ENCODE data around the gene ARRDC2.
"Not testable (repeated sequence)": the region's sequence is repeated elsewhere in the genome, so short reads cannot be mapped to it uniquely, and the experiment has no call there.

The ARRDC2 gene
- 149 to 312 reads per million in 2 donors for total RNA-seq

- peak; percentile 75 to 95 (median 79) for DNase-seq
Observed at GRCh38 chr19:18007917-18008673, at the start of gene ARRDC2. Gene ARRDC2, plus strand, starts transcription at chr19:18008170. Its CDS starts 141 bp downstream, at chr19:18008311.

- no peak for DNase-seq
Observed at GRCh38 chr19:17963936-17964691, 43.9 kb upstream of the ARRDC2 start.

GRCh38 chr19:17965370-17966128 is 42.4 kb upstream of the ARRDC2 start:
- no peak for DNase-seq

GRCh38 chr19:17966129-17966483 is 41.9 kb upstream of the ARRDC2 start:
- no peak for DNase-seq

GRCh38 chr19:17966550-17967256 is 41.3 kb upstream of the ARRDC2 start, which contains the start of gene KCNN1:
Gene KCNN1, plus strand, starts transcription at chr19:17967107. Its CDS starts 6,782 bp downstream, at chr19:17973889.
- DNase-seq: no peak

GRCh38 chr19:17967257-17968051 is 40.5 kb upstream of the ARRDC2 start:
- DNase-seq: no peak

- no peak for DNase-seq
Observed at GRCh38 chr19:17968362-17968761, 39.6 kb upstream of the ARRDC2 start.

- no peak for DNase-seq
Observed at GRCh38 chr19:17969096-17969792, 38.7 kb upstream of the ARRDC2 start.

GRCh38 chr19:17972230-17972629 is 35.7 kb upstream of the ARRDC2 start:
- no peak for DNase-seq

- no peak for DNase-seq
Observed at GRCh38 chr19:17973759-17974158, 34.2 kb upstream of the ARRDC2 start.

GRCh38 chr19:17974551-17974950 is 33.4 kb upstream of the ARRDC2 start:
- DNase-seq: no peak

- no peak for DNase-seq
Observed at GRCh38 chr19:17975032-17975431, 32.9 kb upstream of the ARRDC2 start.

- no peak for DNase-seq
Observed at GRCh38 chr19:17977021-17977420, 30.9 kb upstream of the ARRDC2 start.

GRCh38 chr19:17977488-17977887 is 30.5 kb upstream of the ARRDC2 start:
- DNase-seq: no peak

- no peak for DNase-seq
Observed at GRCh38 chr19:17981611-17982010, 26.4 kb upstream of the ARRDC2 start.

GRCh38 chr19:17982430-17982829 is 25.5 kb upstream of the ARRDC2 start:
- DNase-seq: no peak

- no peak for DNase-seq
Observed at GRCh38 chr19:17985037-17985818, 22.7 kb upstream of the ARRDC2 start.

- DNase-seq: not testable (repeated sequence)
Observed at GRCh38 chr19:17986569-17986968, 21.4 kb upstream of the ARRDC2 start.

- DNase-seq: no peak
Observed at GRCh38 chr19:17988161-17988560, 19.8 kb upstream of the ARRDC2 start.

- no peak for DNase-seq
Observed at GRCh38 chr19:17989425-17990094, 18.4 kb upstream of the ARRDC2 start.

All from T-helper 2 cell (primary cell).